22Rv1 (cell line): ENCODE measurements around the gene MNX1.

ENCODE experiments used
- CTCF ChIP-seq: fragments of 450-650 bp; IDR thresholded peaks from 2 replicates; pipeline ENCODE4 v1.5.1; 2017; ENCODE audit warnings: mild to moderate bottlenecking
- ZFX ChIP-seq: fragments of 450-650 bp; IDR thresholded peaks from 2 replicates; pipeline ENCODE4 v1.6.1; 2017; ENCODE audit warnings: antibody characterized with exemption, borderline replicate concordance

- TF ChIP-seq CTCF (no peak), ZFX (no peak)
These were observed 33.3 kb upstream of the MNX1 start for GRCh38 chr7:157043745-157044144.
